ENCODE results near the gene CCDC121. TPM values are rescaled to one million over a fixed set of nuclear protein-coding genes. Genes with fewer than 3 reads are reported as not detected.

CCDC121 gene
- total RNA-seq (2012; rRNA removed) = 0.25 and 1.1 TPM in 2 replicates

- Histone ChIP-seq H3K4me2 (ENCODE audit: low read length) (peak within 1 kb of the TSS; percentile 87), H3K4me3 (ENCODE audit: low read length) (peak within 1 kb of the TSS; percentile 87), H3K9ac (ENCODE audit: low read depth, low read length) (peak within 1 kb of the TSS; percentile 96), H3K36me3 (ENCODE audit: insufficient read depth, low read length) (peaks cover 34% of the 10 kb centered on the region), H3K9me3 (replicated peaks; ENCODE audit: low read length) (no peaks in the 10 kb centered on the region), H3K4me1 (ENCODE audit: control insufficient read depth, insufficient read depth, low read length) (peaks cover 27% of the 10 kb centered on the region), H3K27me3 (ENCODE audit: control insufficient read depth, insufficient read depth, low read length) (no peaks in the 10 kb centered on the region)
Observed at GRCh38 chr2:27628767-27629709, at the start of gene CCDC121, which contains the start of gene GPN1. Gene CCDC121 (minus strand): TSS chr2:27629012. CDS start chr2:27627799, 1,213 bp downstream. Gene GPN1 (plus strand): TSS chr2:27629050. CDS start chr2:27629059, 9 bp downstream.

- Histone ChIP-seq H3K4me3 (ENCODE audit: low read length) (no peak overlapping the region), H3K4me2 (ENCODE audit: low read length) (no peak overlapping the region), H3K4me1 (ENCODE audit: control insufficient read depth, insufficient read depth, low read length) (no peaks in the 10 kb centered on the region), H3K9ac (ENCODE audit: low read depth, low read length) (no peak overlapping the region), H3K9me3 (replicated peaks; ENCODE audit: low read length) (no peaks in the 10 kb centered on the region), H3K36me3 (ENCODE audit: insufficient read depth, low read length) (peaks cover 44% of the 10 kb centered on the region), H3K27me3 (ENCODE audit: control insufficient read depth, insufficient read depth, low read length) (no peaks in the 10 kb centered on the region)
Observed at GRCh38 chr2:27672723-27673486, 44.1 kb upstream of the CCDC121 start.

- Histone ChIP-seq H3K4me3 (ENCODE audit: low read length) (no peak overlapping the region), H3K4me1 (ENCODE audit: control insufficient read depth, insufficient read depth, low read length) (no peaks in the 10 kb centered on the region), H3K27me3 (ENCODE audit: control insufficient read depth, insufficient read depth, low read length) (no peaks in the 10 kb centered on the region), H3K9ac (ENCODE audit: low read depth, low read length) (no peak overlapping the region), H3K4me2 (ENCODE audit: low read length) (no peak overlapping the region), H3K36me3 (ENCODE audit: insufficient read depth, low read length) (peaks cover 41% of the 10 kb centered on the region), H3K9me3 (replicated peaks; ENCODE audit: low read length) (no peaks in the 10 kb centered on the region)
Observed at GRCh38 chr2:27671235-27671634, 42.4 kb upstream of the CCDC121 start.

GRCh38 chr2:27667446-27667845 is 38.6 kb upstream of the CCDC121 start:
- Histone ChIP-seq H3K4me3 (ENCODE audit: low read length) (no peak overlapping the region), H3K27me3 (ENCODE audit: control insufficient read depth, insufficient read depth, low read length) (no peaks in the 10 kb centered on the region), H3K4me1 (ENCODE audit: control insufficient read depth, insufficient read depth, low read length) (peaks cover 11% of the 10 kb centered on the region), H3K9me3 (replicated peaks; ENCODE audit: low read length) (no peaks in the 10 kb centered on the region), H3K36me3 (ENCODE audit: insufficient read depth, low read length) (peaks cover 22% of the 10 kb centered on the region), H3K9ac (ENCODE audit: low read depth, low read length) (no peak overlapping the region), H3K4me2 (ENCODE audit: low read length) (no peak overlapping the region)

DNA sequence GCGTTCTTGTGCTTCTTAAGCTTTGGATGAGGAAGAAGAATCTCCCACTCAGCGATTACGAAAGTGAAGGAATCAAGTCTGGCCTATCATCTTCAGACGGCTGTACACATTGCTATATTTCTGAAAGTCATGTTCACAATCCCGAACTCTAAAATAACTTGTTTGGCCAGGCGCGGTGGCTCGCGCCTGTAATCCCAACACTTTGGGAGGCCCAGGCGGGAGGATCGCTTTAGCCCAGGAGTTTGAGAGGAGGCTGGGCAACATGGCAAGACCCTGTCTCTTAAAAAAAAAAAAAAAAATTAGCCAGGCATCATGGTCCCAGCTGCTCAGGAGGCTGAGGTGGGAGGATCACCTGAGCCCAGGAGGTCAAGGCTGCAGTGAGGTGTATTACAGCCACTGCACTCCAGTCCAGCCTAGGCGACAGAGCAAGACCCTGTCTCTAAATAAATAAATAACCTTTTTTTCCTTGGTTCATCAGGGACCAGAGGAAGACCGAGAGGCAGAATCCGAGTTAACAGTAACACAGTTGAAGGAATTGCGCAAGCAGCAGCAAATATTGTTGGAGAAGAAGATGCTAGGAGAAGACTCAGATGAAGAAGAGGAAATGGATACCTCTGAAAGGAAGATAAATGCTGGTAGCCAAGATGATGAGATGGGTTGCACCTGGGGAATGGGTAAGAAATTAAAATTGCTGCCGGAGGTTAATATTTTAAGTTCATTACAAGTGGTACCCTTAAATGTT is 36.0 kb upstream of the CCDC121 start:
- Histone ChIP-seq H3K36me3 (ENCODE audit: insufficient read depth, low read length) (peaks cover 36% of the 10 kb centered on the region), H3K9me3 (replicated peaks; ENCODE audit: low read length) (no peaks in the 10 kb centered on the region), H3K4me3 (ENCODE audit: low read length) (peak overlapping the region; percentile 88), H3K9ac (ENCODE audit: low read depth, low read length) (peak overlapping the region; percentile 89), H3K27me3 (ENCODE audit: control insufficient read depth, insufficient read depth, low read length) (no peaks in the 10 kb centered on the region), H3K4me2 (ENCODE audit: low read length) (peak overlapping the region; percentile 80), H3K4me1 (ENCODE audit: control insufficient read depth, insufficient read depth, low read length) (peaks cover 12% of the 10 kb centered on the region)

DNA sequence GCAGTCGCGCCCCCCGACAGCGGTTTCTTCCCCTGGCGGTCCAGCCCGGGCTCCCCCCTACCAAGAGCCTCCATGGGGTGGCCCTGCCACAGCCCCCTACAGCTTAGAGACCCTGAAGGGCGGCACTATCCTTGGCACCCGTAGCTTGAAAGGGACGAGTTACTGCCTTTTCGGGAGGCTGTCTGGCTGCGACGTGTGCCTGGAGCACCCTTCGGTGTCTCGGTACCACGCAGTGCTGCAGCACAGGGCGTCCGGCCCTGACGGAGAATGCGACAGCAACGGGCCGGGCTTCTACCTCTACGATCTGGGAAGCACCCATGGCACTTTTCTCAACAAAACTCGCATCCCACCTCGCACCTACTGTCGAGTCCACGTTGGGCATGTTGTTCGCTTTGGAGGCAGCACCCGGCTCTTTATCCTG is 35.4 kb upstream of the CCDC121 start:
- H3K27me3 ChIP-seq (ENCODE audit: control insufficient read depth, insufficient read depth, low read length) = no peaks in the 10 kb centered on the region
- H3K4me1 ChIP-seq (ENCODE audit: control insufficient read depth, insufficient read depth, low read length) = peaks cover 12% of the 10 kb centered on the region
- H3K4me3 ChIP-seq (ENCODE audit: low read length) = peak overlapping the region; percentile 88
- peaks cover 33% of the 10 kb centered on the region for H3K36me3 ChIP-seq (ENCODE audit: insufficient read depth, low read length)
- H3K9ac ChIP-seq (ENCODE audit: low read depth, low read length) = peak overlapping the region; percentile 89
- H3K4me2 ChIP-seq (ENCODE audit: low read length) = peak overlapping the region; percentile 80
- H3K9me3 ChIP-seq (replicated peaks; ENCODE audit: low read length) = no peaks in the 10 kb centered on the region

DNA sequence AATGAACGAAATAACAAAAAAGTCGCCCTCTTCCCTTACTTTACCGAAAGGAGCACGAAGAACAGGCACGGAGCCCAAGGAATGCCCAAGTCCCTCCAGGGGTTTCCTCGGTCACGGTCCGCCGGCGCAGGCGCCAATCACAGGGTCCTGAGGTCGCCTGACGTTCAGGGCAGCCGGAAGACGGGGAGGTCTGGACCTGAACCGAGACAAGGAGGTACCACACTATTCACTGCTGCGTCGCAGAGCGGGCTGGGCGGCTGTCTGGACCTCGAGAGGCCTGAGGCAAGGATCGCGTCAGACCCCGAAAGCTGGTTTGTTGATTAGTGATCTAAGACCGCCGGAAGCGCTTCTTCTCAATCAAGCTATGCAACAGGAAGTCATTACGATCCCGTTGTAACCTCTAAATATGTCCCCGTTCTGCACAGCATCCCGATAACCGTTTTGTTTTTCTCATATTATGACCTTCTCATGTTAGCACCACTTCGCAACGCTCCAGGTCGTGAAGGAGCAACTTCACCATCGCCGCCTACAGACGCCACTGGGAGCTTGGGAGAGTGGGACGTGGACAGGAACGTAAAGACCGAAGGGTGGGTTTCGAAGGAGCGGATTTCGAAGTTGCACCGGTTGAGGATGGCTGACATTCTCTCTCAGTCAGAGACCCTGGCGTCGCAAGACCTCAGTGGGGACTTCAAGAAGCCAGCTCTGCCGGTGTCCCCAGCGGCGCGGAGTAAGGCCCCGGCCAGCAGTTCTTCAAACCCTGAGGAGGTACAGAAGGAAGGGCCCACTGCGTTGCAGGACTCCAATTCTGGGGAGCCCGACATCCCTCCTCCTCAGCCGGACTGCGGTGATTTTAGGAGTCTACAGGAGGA is 34.7 kb upstream of the CCDC121 start, which contains the start of the genes SLC4A1AP and SUPT7L:
TSS of gene SLC4A1AP (plus strand) at position 605 of the 869 bp plus-strand sequence. CDS start at position 631, 26 bp downstream.
TSS of gene SUPT7L (minus strand) at position 330 of the 869 bp plus-strand sequence. CDS start 1,422 bp downstream, outside the sequence.
- peak within 1 kb of the TSS; percentile 80 for H3K4me2 ChIP-seq (ENCODE audit: low read length)
- H3K4me1 ChIP-seq (ENCODE audit: control insufficient read depth, insufficient read depth, low read length) = peaks cover 12% of the 10 kb centered on the region
- no peaks in the 10 kb centered on the region for H3K9me3 ChIP-seq (replicated peaks; ENCODE audit: low read length)

DNA sequence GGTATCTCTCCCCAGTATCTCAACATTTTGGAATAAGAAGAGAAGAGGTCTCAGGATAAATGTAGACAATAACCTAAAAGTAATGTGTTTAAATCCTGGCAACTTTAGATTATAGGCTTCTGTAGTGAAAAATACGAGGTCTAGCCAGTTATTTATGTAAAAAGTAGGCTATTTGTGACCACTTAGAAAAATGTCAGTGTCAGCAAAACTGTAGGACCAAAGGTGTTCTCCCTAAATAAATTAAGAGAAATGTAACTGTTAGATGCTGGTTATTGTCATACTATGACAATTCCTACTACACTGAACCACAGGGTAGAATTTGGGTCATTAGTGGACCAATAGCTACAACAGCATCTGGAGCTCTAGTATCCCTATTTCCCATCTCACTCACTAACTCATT is 32.6 kb upstream of the CCDC121 start:
- H3K9ac ChIP-seq (ENCODE audit: low read depth, low read length) = no peak overlapping the region
- no peaks in the 10 kb centered on the region for H3K27me3 ChIP-seq (ENCODE audit: control insufficient read depth, insufficient read depth, low read length)
- H3K4me2 ChIP-seq (ENCODE audit: low read length) = no peak overlapping the region
- H3K4me1 ChIP-seq (ENCODE audit: control insufficient read depth, insufficient read depth, low read length) = peaks cover 12% of the 10 kb centered on the region
- H3K36me3 ChIP-seq (ENCODE audit: insufficient read depth, low read length) = peaks cover 38% of the 10 kb centered on the region
- H3K9me3 ChIP-seq (replicated peaks; ENCODE audit: low read length) = no peaks in the 10 kb centered on the region
- H3K4me3 ChIP-seq (ENCODE audit: low read length) = no peak overlapping the region

More for the DNA sequence above, 34.7 kb upstream of the CCDC121 start, which contains the start of the genes SLC4A1AP and SUPT7L:
- peak within 1 kb of the TSS; percentile 88 for H3K4me3 ChIP-seq (ENCODE audit: low read length)
- peaks cover 34% of the 10 kb centered on the region for H3K36me3 ChIP-seq (ENCODE audit: insufficient read depth, low read length)
- H3K9ac ChIP-seq (ENCODE audit: low read depth, low read length) = peak within 1 kb of the TSS; percentile 89
- H3K27me3 ChIP-seq (ENCODE audit: control insufficient read depth, insufficient read depth, low read length) = no peaks in the 10 kb centered on the region

DNA sequence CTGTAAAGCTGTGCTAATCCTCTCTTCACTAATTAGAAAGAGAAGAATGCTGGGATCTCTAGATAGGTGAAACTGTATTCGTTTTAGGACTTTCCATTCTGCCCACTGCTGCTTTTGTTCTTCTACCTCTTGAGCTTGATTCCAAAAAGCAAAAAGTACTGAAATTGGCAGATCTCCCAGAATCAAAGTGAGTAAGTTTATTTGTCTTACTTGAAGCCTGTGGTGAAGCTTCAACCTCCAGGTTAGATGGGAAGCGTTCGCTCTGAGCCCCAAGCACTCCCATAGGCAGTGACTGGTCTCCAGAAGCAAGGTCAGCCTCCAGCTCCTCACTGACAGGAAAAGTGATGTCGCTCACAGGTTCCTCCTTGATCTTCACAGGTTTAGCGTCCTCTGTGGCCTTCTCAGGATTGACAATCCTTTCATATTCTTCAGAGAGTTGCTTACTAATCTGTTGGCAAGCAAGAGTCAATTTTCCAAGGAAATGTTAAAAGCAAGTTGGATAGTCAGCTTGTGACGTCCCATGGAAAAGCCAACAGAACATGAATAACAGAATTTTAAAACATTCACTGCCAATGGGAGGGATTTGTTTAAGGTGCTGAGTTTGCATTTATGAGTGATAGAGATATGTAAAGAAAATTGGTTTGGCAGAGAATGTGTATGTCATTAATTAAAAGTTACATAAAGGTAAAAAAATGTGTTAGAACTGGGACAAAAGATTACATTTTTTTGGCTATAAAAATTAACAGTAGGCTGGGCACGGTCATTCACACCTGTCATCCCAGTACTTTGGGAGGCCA is 26.5 kb upstream of the CCDC121 start:
- Histone ChIP-seq H3K36me3 (ENCODE audit: insufficient read depth, low read length) (peaks cover 68% of the 10 kb centered on the region), H3K4me2 (ENCODE audit: low read length) (no peak overlapping the region)

More for the DNA sequence above, 26.5 kb upstream of the CCDC121 start:
- H3K4me1 ChIP-seq (ENCODE audit: control insufficient read depth, insufficient read depth, low read length) = peaks cover 3% of the 10 kb centered on the region
- H3K27me3 ChIP-seq (ENCODE audit: control insufficient read depth, insufficient read depth, low read length) = no peaks in the 10 kb centered on the region
- H3K9me3 ChIP-seq (replicated peaks; ENCODE audit: low read length) = no peaks in the 10 kb centered on the region
- no peak overlapping the region for H3K9ac ChIP-seq (ENCODE audit: low read depth, low read length)
- H3K4me3 ChIP-seq (ENCODE audit: low read length) = no peak overlapping the region
